Activated gamma-delta T cell treated with anti-CD3 and anti-CD28 coated beads, Interleukin-2, amount 50 U/mL, for 16 hours (primary cell): Measurements from ENCODE around the gene COLEC12.
"Not testable (repeated sequence)": the region's sequence is repeated elsewhere in the genome, so short reads cannot be mapped to it uniquely, and the experiment has no call there.

Experiments used
- DNase-seq: peaks from one replicate; pipeline ENCODE4 v3.0.0-alpha.2; 2020; ENCODE audit warnings: low read depth

Gene COLEC12

GRCh38 chr18:319720-320119 is 180.8 kb downstream of the COLEC12 start:
- no peak for DNase-seq

- no peak for DNase-seq
These were observed 181.7 kb downstream of the COLEC12 start for GRCh38 chr18:318791-319291.

- no peak for DNase-seq
These were observed 182.9 kb downstream of the COLEC12 start for GRCh38 chr18:317618-318017.

GRCh38 chr18:316393-316792 is 184.1 kb downstream of the COLEC12 start:
- DNase-seq = no peak

DNA sequence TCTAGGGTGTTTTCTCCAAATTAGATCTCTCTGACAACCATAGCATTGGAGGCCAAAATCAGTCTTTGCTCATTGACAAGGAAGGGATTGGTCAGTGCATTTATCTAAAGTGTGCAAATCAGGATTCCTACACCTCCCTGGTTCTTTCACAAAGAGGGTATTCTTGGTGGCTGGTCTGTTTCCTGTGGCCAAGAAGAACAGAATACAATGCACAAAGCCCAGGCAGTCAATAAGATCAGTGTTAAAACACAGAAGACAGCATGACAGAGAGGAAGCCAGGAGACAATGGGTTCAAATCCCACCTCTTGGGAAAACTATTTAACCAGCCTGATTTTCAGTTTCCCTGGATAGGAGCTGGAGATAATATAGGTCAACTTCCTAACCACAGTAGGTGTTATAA is 186.6 kb downstream of the COLEC12 start:
- no peak for DNase-seq

- no peak for DNase-seq
These were observed 188.1 kb downstream of the COLEC12 start for GRCh38 chr18:312415-312814.

GRCh38 chr18:310042-310441 is 190.5 kb downstream of the COLEC12 start:
- DNase-seq = no peak

DNA sequence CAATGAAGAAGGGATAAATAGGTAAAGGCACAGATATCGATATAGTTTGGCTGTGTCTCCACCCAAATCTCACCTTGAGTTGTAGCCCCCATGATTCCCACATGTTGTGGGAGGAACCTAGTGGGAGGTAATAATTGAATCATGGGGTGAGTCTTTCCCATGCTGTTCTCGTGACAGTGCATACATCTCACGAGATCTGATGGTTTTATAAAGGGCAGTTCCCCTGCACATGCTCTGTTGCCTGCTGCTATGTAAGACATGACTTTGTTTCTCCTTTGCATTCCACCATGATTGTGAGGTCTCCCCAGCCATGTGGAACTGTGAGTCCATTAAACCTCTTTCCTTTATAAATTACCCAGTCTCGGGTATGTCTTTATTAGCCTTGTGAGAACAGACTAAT is 192.4 kb downstream of the COLEC12 start:
- not testable (repeated sequence) for DNase-seq

DNA sequence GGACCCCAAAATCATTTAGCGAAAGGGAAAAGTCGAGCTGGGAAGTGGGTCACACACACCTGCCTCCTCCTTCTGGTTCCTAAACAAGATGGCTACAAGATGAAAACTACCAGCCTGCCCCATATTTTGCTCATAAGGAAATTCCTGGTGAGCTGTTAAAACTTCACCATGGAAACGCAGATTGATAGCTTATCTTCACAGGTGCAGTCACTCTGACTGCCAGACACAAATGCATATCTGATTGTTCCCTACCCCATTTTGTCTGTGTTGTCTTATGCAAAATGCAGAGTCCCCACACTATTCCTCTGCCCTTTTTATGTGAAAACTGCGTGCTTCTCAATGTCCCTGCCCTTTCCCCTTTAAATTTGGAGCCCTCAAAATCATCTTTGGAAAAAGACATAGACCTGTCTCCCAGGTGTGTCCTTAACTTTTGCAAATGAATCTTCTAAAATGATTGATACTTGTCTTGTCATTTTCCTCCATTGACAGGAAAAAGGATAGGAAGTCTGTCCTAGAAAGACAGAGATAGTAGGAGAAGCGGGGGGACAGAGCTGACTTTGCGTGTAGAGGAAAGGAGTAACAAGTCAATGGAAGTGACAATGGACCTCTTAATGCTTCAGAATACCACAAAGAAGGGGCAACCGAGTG is 193.8 kb downstream of the COLEC12 start:
- no peak for DNase-seq

DNA sequence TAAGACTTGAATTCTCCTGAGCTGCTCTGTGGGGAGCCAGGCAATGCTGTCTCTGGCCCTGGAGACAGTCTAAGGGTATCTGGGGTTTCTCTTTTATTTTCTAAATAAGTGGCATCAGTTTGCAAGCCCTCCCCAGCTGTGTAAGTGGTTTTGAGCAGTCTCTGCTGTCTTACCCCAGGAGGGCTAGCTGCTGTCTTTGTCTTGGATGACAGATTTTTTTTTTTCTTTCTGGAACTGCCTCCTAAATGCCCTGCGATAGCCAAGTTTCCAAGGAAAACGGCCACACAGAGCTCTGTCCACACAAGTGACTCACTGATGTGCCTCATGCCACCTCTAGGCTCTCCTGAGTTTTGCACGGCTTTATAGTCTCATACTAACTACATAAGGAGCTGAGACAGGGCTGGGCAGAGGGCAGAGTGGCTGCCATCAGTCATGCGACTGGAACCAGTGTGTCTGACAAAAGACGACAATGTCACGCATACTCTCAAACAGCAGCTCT is 195.4 kb downstream of the COLEC12 start:
- DNase-seq = no peak

DNA sequence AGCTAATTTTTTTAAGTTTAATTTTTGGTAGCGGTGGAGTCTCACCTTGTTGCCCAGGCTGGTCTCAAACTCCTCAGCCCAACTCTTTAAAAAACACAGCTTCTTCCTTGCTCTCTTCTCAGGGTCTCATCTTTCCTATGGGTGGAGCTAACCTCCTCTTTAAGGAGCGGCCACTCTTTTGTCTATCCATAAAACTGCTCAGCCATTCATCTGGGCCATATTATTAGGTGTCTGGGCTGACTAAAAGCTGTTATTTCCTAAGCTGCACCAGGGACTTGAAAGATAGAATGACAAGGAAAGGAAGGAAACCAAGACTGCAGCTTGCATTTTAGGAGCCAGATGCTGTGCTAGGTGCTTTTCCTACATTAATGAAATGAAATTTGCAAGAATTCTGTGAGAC is 196.9 kb downstream of the COLEC12 start:
- no peak for DNase-seq

DNA sequence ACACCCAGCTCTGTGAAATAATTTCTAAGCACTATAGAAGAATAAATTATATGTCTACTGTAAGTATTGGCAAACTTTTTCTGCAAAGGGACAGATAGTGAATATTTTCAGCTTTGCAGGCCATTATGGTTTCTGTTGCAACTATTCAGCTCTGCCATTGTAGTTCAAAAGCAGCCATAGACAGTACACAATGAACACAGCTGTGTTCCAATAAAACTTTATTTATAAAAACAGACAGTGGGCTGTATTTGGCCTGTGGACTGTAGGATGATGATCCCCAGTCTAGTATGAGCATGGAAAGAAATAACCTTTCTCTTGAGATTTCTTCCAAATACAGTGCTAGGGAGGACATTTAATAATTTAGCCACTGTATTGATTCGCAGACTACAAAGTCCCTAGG is 197.5 kb downstream of the COLEC12 start:
- DNase-seq = no peak

DNA sequence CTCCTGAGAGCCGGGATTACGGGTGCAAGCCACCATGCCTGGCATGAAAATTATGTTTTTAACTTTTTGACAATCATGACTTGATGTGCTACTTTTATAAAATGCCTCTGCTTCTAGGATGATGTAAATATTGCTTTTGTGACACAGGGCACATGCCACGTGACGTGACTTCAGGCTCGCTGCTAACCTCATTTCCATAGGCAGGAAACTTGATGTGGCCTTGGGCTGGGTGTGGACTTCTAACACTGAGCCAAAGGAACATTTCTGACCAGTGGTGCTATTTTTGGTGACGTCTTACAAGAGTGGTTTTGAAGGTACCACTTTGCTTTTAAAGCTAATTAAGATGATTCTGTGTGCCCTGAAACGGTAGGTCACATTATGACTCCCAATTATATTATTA is 198.4 kb downstream of the COLEC12 start:
- no peak for DNase-seq

- no peak for DNase-seq
These were observed 202.6 kb downstream of the COLEC12 start for GRCh38 chr18:297936-298335.

DNA sequence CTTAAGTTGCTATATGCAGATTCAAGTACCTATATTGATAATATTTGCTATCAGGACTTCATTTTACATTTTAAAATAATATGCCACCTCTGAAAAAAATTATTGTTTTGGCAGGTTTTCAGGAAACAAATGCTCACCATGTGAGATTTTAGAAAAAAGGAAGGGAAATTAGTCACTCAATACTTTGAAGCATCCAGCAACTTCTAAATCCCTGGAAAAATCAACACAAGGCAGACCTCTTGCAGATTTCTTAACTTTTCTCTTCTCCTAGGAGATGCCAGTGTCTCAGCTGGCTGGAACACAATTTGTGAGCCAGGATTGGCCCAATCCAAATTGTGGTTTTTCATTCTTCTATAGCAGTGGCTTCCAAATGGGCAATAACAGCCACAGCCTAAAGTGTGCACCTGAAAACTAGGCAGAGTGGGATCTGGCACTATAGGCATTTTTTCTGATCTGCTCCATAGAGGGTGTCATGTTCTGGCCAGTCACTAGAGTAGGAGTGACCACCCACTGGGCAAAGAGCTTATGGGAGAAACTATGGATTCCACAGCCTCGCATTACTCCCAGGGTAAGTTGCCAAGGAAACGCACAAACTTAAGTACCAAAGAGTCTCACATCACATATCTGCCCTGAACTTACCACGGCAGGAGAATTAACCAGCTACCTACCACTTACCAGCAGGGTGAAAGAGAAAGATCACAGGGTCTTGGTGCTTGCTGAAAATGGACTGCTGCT is 204.6 kb downstream of the COLEC12 start:
- DNase-seq = no peak

DNA sequence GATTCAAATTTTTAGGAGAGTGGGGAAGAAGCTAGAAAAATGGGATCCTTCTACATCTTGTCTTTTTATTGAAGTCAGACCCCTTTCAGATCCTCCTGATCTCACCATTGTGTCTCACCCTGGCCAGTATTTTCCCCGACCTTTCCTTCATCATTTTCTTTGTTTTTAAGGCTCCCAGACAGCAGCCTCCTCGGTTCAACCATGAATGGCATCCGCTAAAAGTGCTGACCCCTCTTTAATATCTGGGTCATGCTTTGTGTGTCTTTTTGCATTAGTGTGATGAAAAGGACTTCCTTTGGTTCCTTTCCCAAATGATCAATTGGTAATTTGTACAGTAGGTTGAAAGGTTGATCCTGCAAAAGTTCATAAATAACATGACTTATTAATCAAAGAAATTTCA is 205.9 kb downstream of the COLEC12 start:
- no peak for DNase-seq

GRCh38 chr18:293536-293935 is 207.0 kb downstream of the COLEC12 start:
- no peak for DNase-seq

- no peak for DNase-seq
These were observed 208.2 kb downstream of the COLEC12 start for GRCh38 chr18:292271-292670.

DNA sequence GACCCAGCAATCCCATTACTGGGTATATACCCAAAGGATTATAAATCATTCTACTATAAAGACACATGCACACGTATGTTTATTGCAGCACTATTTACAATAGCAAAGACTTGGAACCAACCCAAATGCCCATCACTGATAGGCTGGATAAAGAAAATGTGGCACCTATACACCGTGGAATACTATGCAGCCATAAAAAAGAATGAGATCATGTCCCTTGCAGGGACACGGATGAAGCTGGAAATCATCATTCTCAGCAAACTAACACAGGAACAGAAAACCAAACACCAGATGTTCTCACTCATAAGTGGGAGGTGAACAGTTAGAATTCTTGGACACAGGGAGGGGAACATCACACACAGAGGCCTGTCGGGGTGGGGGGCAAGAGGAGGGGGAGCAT is 210.5 kb downstream of the COLEC12 start:
- not testable (repeated sequence) for DNase-seq

- no peak for DNase-seq
These were observed 211.5 kb downstream of the COLEC12 start for GRCh38 chr18:289026-289425.

DNA sequence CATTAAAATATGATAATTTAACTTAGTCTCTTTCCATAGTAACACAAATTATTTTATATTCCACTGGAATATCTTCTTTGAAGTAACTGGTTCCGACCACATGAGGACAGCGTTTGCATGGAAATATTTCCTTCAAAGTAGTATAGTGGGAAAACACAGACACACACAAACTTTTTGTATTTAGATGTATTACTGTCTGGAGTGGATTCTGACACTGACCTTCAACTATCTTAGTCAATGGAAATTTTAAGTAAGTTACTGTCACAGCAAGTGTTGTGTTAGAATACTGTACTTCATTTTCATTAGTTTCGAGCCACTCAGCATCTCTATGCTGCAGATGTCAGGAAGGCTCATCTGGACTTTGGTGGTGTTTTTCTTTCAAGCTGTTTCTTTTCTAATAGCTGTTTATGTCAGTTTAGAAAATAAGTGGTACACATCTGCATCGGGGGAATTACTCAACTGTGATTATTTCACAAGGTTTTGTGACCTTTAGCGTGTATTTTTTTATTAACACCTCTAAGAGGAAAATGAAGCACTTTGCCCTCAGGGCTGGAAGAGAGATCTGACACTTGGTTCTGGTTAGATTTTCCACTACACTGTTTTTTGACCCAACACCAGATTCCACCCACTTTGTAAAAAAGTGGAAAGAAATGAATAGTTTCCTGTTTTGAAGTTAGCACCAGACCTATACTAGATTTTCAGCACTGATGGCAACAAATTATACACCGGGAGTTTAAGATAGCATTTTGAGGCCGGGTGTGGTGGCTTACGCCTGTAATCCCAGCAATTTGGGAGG is 213.8 kb downstream of the COLEC12 start:
- no peak for DNase-seq

GRCh38 chr18:285817-286216 is 214.7 kb downstream of the COLEC12 start:
- no peak for DNase-seq

DNA sequence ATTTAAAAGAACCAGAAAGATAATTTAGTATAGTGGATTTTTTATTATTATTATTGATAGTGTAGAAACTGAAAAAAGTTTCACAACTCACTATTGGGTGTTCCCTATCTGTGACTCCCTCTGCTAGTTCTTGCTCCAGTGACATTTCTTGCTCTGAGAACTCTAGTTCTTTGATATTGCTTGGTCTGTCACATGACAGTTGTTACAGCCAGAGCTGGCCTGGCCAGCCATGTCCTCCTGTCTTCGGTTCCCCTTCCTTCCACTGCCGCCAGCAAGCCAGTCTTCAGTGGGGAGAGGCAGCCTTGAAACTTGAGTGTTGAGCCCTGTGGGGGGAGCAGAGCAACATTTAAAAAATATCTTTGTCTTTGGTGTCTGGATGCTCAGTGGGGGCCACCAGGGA is 225.0 kb downstream of the COLEC12 start:
- DNase-seq = no peak
